MG63 (cell line): ENCODE measurements around the gene MOB1A. TPM values are rescaled to one million over a fixed set of nuclear protein-coding genes. Genes with fewer than 3 reads are reported as not detected.
"Not testable (repeated sequence)": the region's sequence is repeated elsewhere in the genome, so short reads cannot be mapped to it uniquely, and the experiment has no call there.

Source experiments
- DNase-seq: peaks from one replicate; pipeline ENCODE4 v3.0.0-alpha.2; 2020
- H3K27me3 ChIP-seq: fragments of 250-450 bp; sonication (Bioruptor Pico); 2 replicates; pipeline ENCODE4 v1.5.1; 2020; ENCODE audit warnings: mild to moderate bottlenecking, moderate library complexity
- H3K36me3 ChIP-seq: fragments of 250-450 bp; sonication (Bioruptor Pico); 2 replicates; pipeline ENCODE4 v1.5.1; 2020; ENCODE audit warnings: mild to moderate bottlenecking, moderate library complexity
- H3K4me3 ChIP-seq: fragments of 250-450 bp; sonication (Bioruptor Pico); 2 replicates; pipeline ENCODE4 v1.5.1; 2020; ENCODE audit warnings: mild to moderate bottlenecking, moderate library complexity
- H3K9me3 ChIP-seq: fragments of 250-450 bp; sonication (Bioruptor Pico); 2 replicates; pipeline ENCODE4 v1.5.1; 2020; ENCODE audit warnings: mild to moderate bottlenecking, moderate library complexity
- total RNA-seq: library from RNA; depleted of rRNA; stranded (reverse); fragments of >200 nt; shearing (Covaris generic); gene quantifications from 2 replicates; pipeline ENCODE4 v1.2.3, GENCODE V29; 2014; ENCODE audit warnings: low replicate concordance; rRNA removed

The MOB1A gene
- total RNA-seq: 95.6 and 187 TPM in 2 replicates

DNA sequence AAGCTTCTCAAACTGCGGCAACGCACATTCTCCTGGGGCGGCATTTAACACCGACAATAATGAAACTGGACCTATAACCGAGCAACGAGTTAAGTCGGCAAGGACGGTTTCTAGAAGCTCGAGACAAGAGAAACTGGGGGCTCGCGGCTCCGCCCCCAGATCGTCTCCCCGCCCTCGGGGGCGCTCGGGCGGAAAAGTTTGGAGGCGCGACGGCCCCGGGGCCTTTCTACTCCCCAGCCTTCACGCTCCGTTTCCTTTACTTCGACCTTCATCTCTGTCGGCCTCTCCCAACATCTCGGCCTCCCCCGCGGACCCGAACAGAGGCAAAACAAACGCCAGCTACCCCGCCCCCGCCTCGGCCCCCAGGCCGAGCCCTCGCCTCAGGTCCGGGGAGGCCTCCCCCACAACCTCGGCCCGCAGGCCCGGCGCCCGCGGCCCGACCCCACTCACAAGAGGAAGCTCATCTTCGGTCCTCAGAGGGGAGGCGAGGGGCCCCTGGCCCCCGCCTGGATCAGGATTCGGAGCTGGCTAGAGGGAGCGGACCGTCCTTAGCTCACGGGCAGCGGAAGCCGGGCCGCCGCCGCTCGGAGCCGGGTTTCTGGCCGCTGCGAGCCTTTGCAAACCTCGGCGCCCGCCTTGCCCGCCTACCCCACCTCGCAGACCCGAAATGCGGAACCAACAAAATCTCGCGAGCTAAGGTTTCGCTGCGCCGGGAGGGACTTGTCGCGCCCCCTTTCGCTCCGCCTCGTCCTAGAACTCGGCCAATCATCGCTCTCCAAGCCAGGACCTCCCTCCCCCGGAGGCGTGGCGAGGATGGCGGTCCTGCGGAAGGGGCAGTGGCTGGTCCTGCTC, at the start of gene MOB1A:
TSS of gene MOB1A (minus strand) at position 669 of the 852 bp plus-strand sequence. CDS start at position 464, 205 bp downstream.
- peak; percentile 98 for DNase-seq
- peak within 1 kb of the TSS; percentile 98 for H3K4me3 ChIP-seq
- H3K9me3 ChIP-seq: no peaks in the 10 kb centered on the region
- no peaks in the 10 kb centered on the region for H3K27me3 ChIP-seq
- peaks cover 8% of the 10 kb centered on the region for H3K36me3 ChIP-seq

DNA sequence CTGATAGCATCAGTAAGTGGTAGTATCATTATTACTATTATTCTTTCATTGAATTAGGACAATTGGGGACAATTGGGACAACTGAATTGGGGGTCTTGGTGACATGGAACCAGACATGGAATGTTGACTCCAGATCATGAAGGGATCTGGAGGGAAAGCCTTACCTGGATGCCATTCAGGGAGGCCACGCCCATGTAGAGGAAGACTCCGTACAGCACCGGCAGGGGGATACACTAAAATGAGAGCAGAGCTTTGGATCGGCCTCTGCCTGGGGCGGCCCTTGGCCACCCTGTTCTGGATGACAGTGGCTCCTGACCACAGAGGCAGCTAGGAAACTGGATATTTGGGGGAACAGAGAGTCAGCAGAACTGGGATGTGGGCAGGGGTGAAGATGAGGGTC, 49.0 kb upstream of the MOB1A start:
- Histone ChIP-seq H3K36me3 (no peaks in the 10 kb centered on the region), H3K9me3 (no peaks in the 10 kb centered on the region), H3K27me3 (no peaks in the 10 kb centered on the region), H3K4me3 (no peak overlapping the region)
- DNase-seq: no peak

DNA sequence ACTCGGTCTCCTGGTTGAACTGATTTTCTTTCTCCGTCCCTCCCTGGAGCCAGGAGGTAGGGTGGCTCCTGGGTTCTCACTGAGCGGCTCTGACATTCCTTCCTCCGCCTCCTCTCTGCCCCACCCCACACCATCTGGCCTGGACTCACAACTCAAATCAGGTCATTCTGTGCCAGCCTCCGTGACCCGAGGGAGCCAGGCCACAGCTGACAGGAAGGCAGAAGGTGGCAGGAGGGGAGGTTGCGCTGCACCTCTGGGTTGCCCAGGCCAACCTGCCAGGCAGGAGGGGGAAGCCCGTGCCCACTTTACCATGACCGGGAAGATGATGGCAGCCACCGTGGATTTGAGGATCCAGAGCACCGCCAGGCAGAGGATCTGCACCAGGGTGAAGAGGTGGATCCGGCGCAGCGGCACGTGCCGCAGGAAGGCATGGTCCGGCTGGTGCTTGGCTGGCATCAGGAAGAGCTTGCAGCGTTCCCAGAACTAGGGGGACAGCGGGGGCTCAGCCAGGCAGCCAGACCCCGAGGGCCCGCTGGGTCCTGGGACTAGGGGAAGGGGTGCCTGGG, 48.1 kb upstream of the MOB1A start:
- Histone ChIP-seq H3K27me3 (no peaks in the 10 kb centered on the region), H3K9me3 (no peaks in the 10 kb centered on the region), H3K4me3 (no peak overlapping the region), H3K36me3 (no peaks in the 10 kb centered on the region)
- no peak for DNase-seq

DNA sequence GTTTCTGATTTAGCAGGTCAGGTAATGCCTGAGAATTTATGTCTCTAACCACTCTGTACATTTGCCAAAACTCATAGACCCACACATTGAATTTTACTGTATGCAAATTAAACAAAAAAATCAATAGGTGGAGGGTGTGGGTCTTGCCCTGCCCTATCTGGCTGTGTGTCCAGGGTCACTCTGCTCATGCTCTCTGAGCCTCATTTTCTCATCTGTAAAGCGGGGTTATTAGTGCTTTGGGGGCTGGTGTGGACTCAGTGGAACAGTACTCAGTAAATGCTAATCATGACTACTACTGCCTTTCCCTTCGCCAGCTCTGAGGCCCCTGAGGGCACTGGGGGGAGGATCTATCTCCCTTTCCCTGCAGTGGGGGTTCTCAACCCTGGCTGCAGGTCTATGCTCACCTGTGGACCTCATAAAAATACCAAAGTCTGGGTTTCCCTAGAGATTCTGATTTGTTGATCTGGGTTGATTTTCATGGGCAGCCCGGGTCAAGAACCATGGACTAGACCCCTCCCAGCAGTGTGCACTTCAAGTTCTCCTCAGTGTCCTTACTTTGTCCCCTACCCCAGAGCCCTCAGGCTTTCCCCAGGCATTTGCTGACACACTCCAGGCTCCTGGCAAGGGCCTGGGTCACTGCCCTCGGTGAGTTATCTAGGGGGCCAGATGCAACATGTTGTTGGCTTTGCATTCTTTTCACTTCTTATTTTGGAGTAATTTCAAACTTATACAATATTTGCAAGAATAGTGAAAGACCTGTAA, 47.2 kb upstream of the MOB1A start:
- no peaks in the 10 kb centered on the region for H3K27me3 ChIP-seq
- H3K4me3 ChIP-seq: no peak overlapping the region
- no peaks in the 10 kb centered on the region for H3K9me3 ChIP-seq
- DNase-seq: no peak
- H3K36me3 ChIP-seq: peaks cover 6% of the 10 kb centered on the region

DNA sequence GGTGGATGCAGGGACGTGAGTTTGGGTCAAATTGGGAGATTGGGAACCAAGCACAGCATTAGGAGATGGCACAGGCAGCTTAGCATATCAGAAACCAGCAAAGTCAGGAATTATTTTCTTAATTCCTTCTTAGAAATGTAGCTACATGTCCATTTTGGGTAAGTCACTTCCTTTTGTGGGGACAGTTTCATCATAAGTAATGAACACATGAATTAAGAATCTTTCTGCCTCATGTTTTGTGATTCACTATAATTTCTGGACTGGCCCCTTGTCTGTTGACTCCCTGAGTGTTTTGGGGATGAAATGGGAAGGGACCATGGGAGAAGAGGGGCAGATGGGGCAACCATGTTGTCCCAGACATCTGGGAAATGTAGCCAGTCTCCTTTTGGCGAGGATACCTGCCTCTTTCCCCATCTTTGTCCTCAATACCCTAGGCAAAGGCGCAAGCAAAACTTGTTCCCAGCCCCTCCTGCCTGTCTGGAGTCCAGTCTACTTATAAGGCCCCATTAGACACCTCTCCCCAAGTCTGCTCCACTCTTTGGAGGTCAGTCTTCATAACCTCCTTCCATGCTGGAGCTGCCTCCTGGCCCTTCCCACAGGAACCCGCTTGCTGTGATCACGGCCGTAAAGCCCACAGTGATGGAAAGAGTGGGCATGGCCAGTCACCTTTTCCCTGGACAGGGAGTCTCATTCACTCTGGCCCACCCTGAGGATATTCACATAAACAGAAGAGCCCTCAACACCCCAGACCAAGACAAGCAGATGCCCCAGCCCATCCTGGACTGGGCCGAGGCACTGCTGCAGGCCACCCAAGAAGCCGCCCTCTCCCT, 45.5 kb upstream of the MOB1A start:
- Histone ChIP-seq H3K4me3 (no peak overlapping the region), H3K27me3 (no peaks in the 10 kb centered on the region), H3K9me3 (no peaks in the 10 kb centered on the region), H3K36me3 (peaks cover 11% of the 10 kb centered on the region)
- no peak for DNase-seq

DNA sequence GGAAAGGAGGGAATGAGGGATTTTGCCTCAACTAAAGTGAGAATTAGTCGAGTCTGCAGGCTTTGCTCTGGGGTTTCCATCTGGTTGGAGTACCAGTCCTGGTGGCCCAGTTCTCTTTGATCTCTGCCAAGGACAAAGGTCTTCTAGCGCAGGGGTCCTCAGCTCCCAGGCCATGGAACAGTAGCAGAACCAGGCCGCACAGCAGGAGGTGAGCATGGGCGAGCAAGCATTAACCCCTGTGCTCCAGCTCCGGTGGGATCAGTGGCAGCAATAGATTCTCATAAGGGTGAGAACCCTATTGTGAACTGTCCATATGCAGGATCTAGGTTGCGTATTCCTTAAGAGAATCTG, 43.6 kb upstream of the MOB1A start:
- H3K27me3 ChIP-seq: no peaks in the 10 kb centered on the region
- no peak for DNase-seq
- no peak overlapping the region for H3K4me3 ChIP-seq
- H3K9me3 ChIP-seq: no peaks in the 10 kb centered on the region
- peaks cover 28% of the 10 kb centered on the region for H3K36me3 ChIP-seq

DNA sequence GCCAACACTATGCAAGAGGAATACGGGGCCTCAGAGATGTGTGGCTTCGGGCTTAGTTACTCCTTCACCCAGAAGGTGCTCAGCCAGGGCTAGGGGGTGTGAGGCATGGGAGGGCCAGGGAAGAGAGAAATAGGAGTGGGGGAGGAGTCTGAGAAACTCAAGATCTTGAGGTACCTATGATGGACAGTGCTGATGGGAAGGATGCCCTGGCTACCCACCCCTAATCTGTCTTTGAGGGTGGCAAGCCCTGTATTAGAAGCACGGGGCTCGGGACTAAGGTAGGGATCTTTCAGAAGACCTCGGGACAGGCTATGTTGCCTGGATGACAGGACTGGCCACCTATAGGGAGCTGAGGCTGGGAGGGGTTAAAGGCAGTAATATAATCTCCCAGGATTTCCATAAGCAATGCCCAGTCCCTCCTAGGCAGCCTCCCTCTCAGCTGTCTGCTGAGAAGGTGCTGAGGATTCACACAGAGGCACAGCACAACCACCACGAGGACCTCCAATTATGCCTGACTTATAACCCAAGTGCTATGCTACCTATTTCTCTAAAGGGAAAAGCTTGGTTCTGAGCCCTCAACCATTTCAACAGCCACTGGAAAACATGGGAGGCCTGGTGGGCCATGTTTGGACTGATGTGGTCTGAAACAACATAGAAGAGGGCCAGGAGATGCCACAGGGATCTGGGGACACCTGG, 43.1 kb upstream of the MOB1A start:
- Histone ChIP-seq H3K9me3 (no peaks in the 10 kb centered on the region), H3K36me3 (peaks cover 32% of the 10 kb centered on the region), H3K4me3 (no peak overlapping the region), H3K27me3 (no peaks in the 10 kb centered on the region)
- no peak for DNase-seq

DNA sequence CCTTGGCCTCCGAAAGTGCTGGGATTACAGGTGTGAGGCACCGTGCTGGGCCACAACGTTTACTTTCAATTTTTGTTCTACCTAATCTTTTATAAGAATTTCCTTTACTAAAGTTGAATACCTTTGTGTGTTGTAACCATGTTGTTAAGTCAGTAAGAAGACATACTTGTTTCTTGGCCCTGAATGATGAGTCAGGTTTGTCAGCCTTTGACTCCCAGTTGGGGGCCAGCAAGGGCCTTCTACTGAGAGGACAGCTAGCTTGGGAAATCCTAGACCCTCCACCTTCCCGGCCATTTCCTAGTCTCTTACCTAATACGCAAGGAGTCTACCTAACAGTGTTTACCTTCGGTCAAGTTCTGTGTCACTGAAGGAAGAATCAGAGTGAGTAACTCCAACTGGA, 42.4 kb upstream of the MOB1A start:
- Histone ChIP-seq H3K4me3 (no peak overlapping the region), H3K9me3 (no peaks in the 10 kb centered on the region), H3K27me3 (no peaks in the 10 kb centered on the region), H3K36me3 (peaks cover 39% of the 10 kb centered on the region)
- no peak for DNase-seq

DNA sequence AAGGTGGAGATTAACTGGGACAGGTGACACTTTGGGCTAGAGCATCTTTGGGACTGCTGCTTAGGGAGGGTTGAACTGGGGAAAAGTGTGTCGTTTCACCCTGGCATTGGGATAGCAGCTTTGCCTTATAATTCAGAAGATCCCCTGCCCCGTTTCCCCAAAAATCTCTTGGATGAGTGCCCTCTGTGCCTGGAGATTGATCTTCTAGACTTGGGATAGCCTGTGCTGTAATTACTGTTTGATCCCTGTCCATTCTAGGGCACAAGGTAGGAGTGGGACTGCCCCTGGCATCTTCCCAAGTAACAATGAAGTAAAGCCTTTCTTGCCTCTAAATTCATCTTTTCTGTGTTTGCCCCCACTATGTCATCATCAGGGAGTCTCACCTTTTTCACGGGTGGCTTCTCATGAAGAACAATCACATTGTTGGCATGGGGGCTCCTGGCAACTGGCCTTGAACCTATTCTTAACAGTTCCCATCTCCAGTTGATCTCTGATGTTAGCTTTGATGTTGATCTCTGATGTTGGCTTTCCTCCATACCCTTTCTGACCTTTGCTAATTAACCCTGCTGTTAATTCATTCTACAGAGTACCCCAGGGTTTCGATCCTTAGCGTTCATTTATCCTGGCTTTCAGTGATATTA, 41.3 kb upstream of the MOB1A start:
- no peak overlapping the region for H3K4me3 ChIP-seq
- no peak for DNase-seq
- H3K36me3 ChIP-seq: peaks cover 48% of the 10 kb centered on the region
- no peaks in the 10 kb centered on the region for H3K27me3 ChIP-seq
- no peaks in the 10 kb centered on the region for H3K9me3 ChIP-seq

DNA sequence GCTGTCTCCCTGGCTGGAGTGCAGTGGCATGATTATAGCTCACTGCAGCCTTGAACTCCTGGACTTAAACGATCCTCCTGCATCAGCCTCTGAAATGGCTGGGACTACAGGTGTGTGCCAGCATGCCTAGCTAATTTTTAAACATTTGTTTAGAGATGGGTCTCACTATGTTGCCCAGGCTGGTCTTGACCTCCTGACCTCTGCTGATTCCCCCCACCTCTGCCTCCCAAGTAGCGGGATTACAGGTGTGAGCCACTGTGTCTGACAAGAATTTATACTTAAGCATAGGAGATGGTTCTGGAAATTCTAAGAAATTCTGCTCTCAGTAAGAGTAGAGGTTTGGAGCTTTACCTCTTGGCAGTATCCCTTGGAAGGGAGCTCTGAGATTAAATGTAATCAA, 38.0 kb upstream of the MOB1A start:
- DNase-seq: no peak
- H3K36me3 ChIP-seq: peaks cover 74% of the 10 kb centered on the region
- H3K9me3 ChIP-seq: no peaks in the 10 kb centered on the region
- no peaks in the 10 kb centered on the region for H3K27me3 ChIP-seq
- no peak overlapping the region for H3K4me3 ChIP-seq

DNA sequence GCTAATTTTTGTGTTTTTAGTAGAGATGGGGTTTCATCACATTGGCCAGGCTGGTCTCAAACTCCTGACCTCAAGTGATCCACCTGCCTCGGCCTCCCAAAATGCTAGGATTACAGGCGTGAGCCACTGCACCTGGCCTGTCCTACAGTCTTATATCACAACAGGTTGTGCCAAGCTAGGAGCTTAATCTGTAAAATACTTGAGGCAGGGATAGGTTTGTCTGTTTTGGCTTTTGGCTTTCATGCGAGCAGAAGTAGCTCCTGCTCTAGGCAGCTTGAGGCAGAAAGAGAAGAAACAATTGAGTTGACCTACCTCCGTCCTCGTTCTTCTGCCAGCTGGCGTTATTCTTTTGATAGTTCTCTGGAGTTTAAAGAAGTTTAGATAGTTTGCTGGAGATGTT, 37.1 kb upstream of the MOB1A start:
- H3K36me3 ChIP-seq: peaks cover 75% of the 10 kb centered on the region
- not testable (repeated sequence) for H3K4me3 ChIP-seq, H3K27me3 ChIP-seq, H3K9me3 ChIP-seq, DNase-seq

DNA sequence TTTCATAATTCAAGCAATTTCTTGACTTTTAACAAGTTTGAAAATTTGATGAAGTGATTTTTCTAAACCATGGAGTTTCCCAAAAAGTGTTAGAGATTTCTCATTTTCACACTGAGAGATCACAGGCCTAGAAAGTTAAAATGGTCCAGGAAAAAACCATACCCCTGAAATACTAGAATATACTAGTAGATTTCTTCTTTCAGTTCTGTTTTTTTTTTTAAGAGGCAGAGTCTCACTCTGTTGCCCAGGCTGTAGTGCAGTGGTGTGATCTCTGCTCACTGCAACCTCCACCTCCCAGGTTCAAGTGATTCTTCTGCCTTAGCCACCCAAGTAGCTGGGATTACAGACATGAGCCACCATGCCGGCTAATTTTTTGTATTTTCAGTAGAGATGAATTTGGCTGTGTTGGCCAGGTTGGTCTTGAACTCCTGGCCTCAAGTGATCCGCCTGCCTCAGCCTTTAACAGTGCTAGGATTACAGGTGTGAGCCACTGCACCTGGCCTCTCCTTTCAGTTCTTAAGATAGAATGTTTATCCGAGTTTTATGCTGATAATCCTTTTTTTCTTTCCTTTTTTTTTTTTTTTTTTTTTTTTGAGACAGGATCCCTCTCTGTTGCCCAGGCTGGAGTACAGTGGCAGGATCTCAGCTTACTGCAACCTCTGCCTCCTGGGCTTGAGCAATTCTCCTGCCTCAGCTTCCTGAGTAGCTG, 34.2 kb upstream of the MOB1A start:
- Histone ChIP-seq H3K36me3 (peaks cover 89% of the 10 kb centered on the region), H3K4me3 (no peak overlapping the region), H3K9me3 (no peaks in the 10 kb centered on the region), H3K27me3 (no peaks in the 10 kb centered on the region)
- DNase-seq: no peak

DNA sequence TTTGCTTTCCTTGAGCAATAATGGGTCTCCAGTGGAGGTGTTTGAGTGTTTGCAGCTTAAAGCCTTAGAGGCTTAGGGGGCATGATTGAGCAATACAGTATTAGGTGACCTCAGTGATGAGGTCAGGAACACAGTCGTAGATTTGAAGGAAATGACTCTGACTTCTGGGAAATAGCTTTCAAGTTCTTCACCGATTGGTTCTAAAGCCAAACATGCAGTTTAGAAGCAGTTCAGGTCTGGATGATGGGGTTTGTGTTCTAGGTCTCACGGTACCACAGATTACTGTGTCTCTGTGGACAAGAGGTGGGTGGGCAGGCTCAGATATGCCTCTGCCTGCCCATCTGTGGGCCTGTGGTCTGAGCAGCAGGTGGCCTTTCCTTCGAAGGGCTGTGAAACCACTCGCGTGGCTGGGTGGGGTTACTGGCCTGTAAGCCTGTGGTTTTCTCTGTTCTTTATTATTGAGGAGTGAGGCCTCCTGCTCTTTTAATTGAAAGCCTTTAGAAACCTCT, 27.6 kb upstream of the MOB1A start:
- H3K9me3 ChIP-seq: no peaks in the 10 kb centered on the region
- H3K27me3 ChIP-seq: no peaks in the 10 kb centered on the region
- no peak overlapping the region for H3K4me3 ChIP-seq
- no peak for DNase-seq
- peaks cover 98% of the 10 kb centered on the region for H3K36me3 ChIP-seq

DNA sequence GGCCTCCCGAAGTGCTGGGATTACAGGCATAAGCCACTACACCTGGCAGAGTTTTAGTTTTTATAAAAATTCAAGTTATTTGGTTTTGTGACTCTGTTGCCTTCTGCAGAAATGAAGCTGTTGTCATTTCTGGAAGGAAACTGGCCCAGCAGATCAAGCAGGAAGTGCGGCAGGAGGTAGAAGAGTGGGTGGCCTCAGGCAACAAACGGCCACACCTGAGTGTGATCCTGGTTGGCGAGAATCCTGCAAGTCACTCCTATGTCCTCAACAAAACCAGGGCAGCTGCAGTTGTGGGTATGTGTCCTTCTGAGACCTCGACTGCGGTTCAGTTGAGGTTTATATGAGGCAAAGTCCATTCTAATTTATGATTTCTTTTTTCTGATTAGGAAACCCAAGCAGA, 26.9 kb upstream of the MOB1A start:
- DNase-seq: no peak
- Histone ChIP-seq H3K4me3 (no peak overlapping the region), H3K36me3 (peaks cover 95% of the 10 kb centered on the region), H3K9me3 (no peaks in the 10 kb centered on the region), H3K27me3 (no peaks in the 10 kb centered on the region)

DNA sequence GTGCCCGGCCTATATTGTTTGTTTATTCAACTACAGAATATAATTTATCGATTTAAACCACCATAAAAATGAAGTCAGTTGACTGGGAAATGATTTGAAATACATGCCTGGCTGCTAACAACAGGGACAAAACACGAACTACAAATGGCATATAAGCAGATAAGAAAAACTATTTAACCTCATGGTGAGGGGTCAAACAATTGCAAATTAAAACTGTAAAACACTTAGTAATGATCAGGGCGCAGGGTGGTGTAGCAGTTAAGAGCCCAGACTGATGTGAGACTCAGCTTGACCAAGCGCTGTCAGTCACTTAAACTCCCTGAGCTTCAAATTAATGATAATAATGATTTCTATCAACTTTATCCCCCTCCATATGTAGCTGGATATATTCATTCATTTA, 26.4 kb upstream of the MOB1A start:
- H3K36me3 ChIP-seq: peaks cover 90% of the 10 kb centered on the region

More for the DNA sequence above, 26.4 kb upstream of the MOB1A start:
- no peaks in the 10 kb centered on the region for H3K27me3 ChIP-seq
- no peaks in the 10 kb centered on the region for H3K9me3 ChIP-seq
- no peak for DNase-seq
- H3K4me3 ChIP-seq: no peak overlapping the region
